GM12874 (cell line): ENCODE measurements around the gene OR51B2.

Experiments
- CTCF ChIP-seq: IDR thresholded peaks from 2 replicates; pipeline ENCODE4 v1.5.1; 2011; ENCODE audit warnings: low read depth, mild to moderate bottlenecking, control low read depth, low read length, moderate library complexity; ENCODE audit not compliant: insufficient read depth

Gene OR51B2

GRCh38 chr11:5283086-5283485 lies 41.0 kb downstream of the OR51B2 start:
- TF ChIP-seq CTCF: no peak

GRCh38 chr11:5282628-5283027 lies 41.5 kb downstream of the OR51B2 start:
- no peak for TF ChIP-seq CTCF

GRCh38 chr11:5281596-5281995 lies 42.5 kb downstream of the OR51B2 start:
- TF ChIP-seq CTCF: no peak

- no peak for TF ChIP-seq CTCF
Observed at GRCh38 chr11:5280582-5281102, 43.5 kb downstream of the OR51B2 start.

DNA sequence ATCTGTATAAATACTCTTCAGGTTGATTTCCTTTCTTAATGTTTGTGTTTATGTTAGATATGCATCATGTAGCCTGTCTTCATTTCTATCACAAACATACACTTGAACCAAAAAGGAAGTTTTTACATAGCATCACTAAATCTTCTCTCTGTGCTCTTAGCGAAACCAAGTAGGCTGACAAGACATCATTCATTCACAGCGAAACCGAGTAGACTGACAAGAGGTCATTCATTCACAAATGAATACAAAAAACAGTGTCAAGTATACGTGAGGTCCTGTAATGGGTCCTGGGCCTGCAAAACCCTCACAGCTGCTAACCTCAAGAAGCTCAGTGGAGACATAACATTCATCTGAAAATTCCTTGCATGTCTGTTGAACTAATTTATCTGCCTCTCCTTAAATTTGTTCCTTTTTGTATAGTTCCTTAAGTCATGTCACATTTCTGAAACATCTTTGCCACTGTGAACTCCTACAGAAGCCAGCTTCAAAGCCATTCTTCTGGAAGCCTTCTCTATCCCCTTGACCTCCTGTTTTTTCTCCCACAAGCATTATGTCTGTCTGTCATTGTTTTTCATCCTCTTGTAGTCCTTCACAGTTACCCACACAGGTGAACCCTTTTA lies 44.5 kb downstream of the OR51B2 start:
- no peak for TF ChIP-seq CTCF

DNA sequence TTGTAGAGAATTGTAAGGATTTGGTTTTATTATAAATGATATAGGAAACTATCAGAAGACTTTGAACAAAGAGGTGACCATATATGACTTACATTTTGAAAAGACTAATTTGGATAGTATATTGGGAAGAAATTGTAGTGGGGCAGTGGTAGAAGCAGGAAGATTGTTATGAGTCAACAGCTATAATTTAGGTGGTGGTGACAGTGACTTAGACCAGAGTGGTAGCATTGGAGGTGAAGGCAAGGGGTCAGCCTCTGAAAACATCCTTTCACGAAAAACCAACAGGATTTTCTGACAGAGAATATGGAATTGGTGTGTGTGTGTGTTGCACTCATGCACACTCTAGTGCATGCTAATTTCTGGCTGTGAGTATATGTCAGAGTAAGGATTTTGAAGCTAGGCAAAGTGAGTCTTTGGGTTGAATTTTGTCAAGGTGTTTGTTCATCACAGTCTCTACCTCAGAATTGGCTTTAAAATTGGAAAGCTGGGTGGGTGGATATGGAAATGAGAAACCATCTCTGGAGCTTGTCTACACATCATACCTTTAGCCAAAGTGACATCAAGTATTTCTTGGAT lies 46.2 kb downstream of the OR51B2 start:
- TF ChIP-seq CTCF: no peak

- TF ChIP-seq CTCF: no peak
Observed at GRCh38 chr11:5276697-5277096, 47.4 kb downstream of the OR51B2 start.
